ENCODE measurements around the gene DDX41. TPM values are rescaled to one million over a fixed set of nuclear protein-coding genes. Genes with fewer than 3 reads are reported as not detected.

DDX41 gene
- total and polyA plus RNA-seq, 2 of the 13 experiments (the other 11 are each of a cell fraction or from before 2014, with no cell fraction given): 62.8 to 105 TPM

DNA sequence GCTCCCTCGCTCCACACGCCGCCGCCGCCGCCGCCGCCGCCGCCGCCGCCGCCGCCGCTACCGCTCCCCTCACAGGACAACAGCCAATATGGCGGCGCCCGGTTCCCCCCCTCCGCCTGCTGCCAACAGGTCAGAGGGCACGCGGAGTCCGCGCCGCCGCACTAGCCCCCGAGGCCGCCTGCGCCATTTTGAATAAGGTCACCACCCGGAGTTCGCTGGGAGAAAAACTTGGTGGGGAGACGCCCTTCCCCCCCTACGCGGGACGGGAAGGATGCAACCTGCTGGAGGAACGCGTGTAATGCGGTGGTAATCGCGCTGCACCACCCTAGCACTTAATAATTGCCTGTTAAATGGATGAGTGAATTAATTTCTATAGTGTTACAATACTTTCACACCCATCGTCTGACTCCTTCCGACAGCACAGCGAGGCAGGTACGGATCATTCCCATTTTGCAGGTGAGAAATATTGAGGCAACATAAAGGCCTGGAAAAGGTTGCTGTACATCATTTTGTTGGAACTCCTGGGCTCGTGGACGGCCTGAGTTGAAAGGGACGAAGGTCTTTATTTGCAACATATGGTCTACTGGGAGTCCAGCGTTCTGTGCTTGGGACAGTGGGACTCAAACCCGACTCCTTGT lies 37.8 kb upstream of the DDX41 start, which contains the start of gene FAM193B (continued):
- peak; percentile 77; the same call in 1 of the 2 replicates for TF ChIP-seq TARDBP (CRISPR knock-in tag; IDR thresholded peaks at IDR 0.05)
- peak; percentile 59 for TF ChIP-seq HDAC1 (CRISPR knock-in tag; IDR thresholded peaks at IDR 0.05)
- no peak for TF ChIP-seq ELF4 (CRISPR knock-in tag; IDR thresholded peaks at IDR 0.05; ENCODE audit: borderline replicate concordance)
- peak; percentile 49; the same call in 1 of the 2 replicates for TF ChIP-seq ZNF605 (CRISPR knock-in tag; IDR thresholded peaks at IDR 0.05)
- TF ChIP-seq, protein P1, sequence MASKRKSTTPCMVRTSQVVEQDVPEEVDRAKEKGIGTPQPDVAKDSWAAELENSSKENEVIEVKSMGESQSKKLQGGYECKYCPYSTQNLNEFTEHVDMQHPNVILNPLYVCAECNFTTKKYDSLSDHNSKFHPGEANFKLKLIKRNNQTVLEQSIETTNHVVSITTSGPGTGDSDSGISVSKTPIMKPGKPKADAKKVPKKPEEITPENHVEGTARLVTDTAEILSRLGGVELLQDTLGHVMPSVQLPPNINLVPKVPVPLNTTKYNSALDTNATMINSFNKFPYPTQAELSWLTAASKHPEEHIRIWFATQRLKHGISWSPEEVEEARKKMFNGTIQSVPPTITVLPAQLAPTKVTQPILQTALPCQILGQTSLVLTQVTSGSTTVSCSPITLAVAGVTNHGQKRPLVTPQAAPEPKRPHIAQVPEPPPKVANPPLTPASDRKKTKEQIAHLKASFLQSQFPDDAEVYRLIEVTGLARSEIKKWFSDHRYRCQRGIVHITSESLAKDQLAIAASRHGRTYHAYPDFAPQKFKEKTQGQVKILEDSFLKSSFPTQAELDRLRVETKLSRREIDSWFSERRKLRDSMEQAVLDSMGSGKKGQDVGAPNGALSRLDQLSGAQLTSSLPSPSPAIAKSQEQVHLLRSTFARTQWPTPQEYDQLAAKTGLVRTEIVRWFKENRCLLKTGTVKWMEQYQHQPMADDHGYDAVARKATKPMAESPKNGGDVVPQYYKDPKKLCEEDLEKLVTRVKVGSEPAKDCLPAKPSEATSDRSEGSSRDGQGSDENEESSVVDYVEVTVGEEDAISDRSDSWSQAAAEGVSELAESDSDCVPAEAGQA (IDR thresholded peaks at IDR 0.05; ENCODE audit: low read depth): peak; percentile 89
- TF ChIP-seq, protein P1 (CRISPR knock-in tag; IDR thresholded peaks at IDR 0.05; ENCODE audit: borderline replicate concordance): no peak
- peak; percentile 41; the same call in 1 of the 2 replicates for TF ChIP-seq MEIS2 (CRISPR knock-in tag; IDR thresholded peaks at IDR 0.05)
- no peak for TF ChIP-seq ZSCAN12 (CRISPR knock-in tag; IDR thresholded peaks at IDR 0.05)
- no peak for TF ChIP-seq ZNF432 (CRISPR knock-in tag; IDR thresholded peaks at IDR 0.05; ENCODE audit: borderline replicate concordance)
- TF ChIP-seq NCOA1 (CRISPR knock-in tag; IDR thresholded peaks at IDR 0.05): no peak
- TF ChIP-seq HHEX (CRISPR knock-in tag; IDR thresholded peaks at IDR 0.05): no peak
- TF ChIP-seq ZNF619 (CRISPR knock-in tag; IDR thresholded peaks at IDR 0.05): 0 out of 2 replicates have a peak, but pooled peaks have one; percentile 38
- TF ChIP-seq, protein P2, sequence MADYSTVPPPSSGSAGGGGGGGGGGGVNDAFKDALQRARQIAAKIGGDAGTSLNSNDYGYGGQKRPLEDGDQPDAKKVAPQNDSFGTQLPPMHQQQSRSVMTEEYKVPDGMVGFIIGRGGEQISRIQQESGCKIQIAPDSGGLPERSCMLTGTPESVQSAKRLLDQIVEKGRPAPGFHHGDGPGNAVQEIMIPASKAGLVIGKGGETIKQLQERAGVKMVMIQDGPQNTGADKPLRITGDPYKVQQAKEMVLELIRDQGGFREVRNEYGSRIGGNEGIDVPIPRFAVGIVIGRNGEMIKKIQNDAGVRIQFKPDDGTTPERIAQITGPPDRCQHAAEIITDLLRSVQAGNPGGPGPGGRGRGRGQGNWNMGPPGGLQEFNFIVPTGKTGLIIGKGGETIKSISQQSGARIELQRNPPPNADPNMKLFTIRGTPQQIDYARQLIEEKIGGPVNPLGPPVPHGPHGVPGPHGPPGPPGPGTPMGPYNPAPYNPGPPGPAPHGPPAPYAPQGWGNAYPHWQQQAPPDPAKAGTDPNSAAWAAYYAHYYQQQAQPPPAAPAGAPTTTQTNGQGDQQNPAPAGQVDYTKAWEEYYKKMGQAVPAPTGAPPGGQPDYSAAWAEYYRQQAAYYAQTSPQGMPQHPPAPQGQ (CRISPR knock-in tag; IDR thresholded peaks at IDR 0.05; ENCODE audit: borderline replicate concordance): no peak
- no peak for TF ChIP-seq MTA1 (CRISPR knock-in tag; IDR thresholded peaks at IDR 0.05; ENCODE audit: borderline replicate concordance)
- TF ChIP-seq RFX3 (CRISPR knock-in tag; IDR thresholded peaks at IDR 0.05): no peak
- TF ChIP-seq ZBTB38 (CRISPR knock-in tag; IDR thresholded peaks at IDR 0.05): peak; percentile 85
- TF ChIP-seq RXRB (CRISPR knock-in tag; IDR thresholded peaks at IDR 0.05; ENCODE audit: borderline replicate concordance): peak; percentile 63; the same call in 1 of the 2 replicates
- peak; percentile 71; the same call in 1 of the 2 replicates for TF ChIP-seq ZNF766 (CRISPR knock-in tag; IDR thresholded peaks at IDR 0.05; ENCODE audit: borderline replicate concordance)
- TF ChIP-seq ZIK1 (CRISPR knock-in tag; IDR thresholded peaks at IDR 0.05; ENCODE audit: borderline replicate concordance, low read depth): no peak
- TF ChIP-seq, protein P3, sequence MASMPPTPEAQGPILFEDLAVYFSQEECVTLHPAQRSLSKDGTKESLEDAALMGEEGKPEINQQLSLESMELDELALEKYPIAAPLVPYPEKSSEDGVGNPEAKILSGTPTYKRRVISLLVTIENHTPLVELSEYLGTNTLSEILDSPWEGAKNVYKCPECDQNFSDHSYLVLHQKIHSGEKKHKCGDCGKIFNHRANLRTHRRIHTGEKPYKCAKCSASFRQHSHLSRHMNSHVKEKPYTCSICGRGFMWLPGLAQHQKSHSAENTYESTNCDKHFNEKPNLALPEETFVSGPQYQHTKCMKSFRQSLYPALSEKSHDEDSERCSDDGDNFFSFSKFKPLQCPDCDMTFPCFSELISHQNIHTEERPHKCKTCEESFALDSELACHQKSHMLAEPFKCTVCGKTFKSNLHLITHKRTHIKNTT (CRISPR knock-in tag; IDR thresholded peaks at IDR 0.05): no peak
- TF ChIP-seq ZMYM4 (CRISPR knock-in tag; IDR thresholded peaks at IDR 0.05): 0 out of 2 replicates have a peak, but pooled peaks have one; percentile 16
- peak; percentile 68 for TF ChIP-seq XRCC5 (optimal IDR thresholded peaks at IDR 0.05; ENCODE audit: low read length)
- TF ChIP-seq ISX (CRISPR knock-in tag; conservative IDR thresholded peaks at IDR 0.05): no peak

Measured in HepG2 (cell line).